Activated CD8-positive, alpha-beta memory T cell treated with anti-CD3 and anti-CD28 coated beads for 36 hours (primary cell): ENCODE measurements around the gene FPR3. TPM values are rescaled to one million over a fixed set of nuclear protein-coding genes. Genes with fewer than 3 reads are reported as not detected.
"Not testable (repeated sequence)": the region's sequence is repeated elsewhere in the genome, so short reads cannot be mapped to it uniquely, and the experiment has no call there.

Experiments
- CTCF ChIA-PET: fragments of 350-600 bp; sonication (Branson Sonifier 250); formaldehyde crosslinking; loops from one replicate; lab custom pipeline; 2021; ENCODE audit warnings: antibody characterized with exemption; lab: Charles Lee
- POLR2A ChIA-PET: fragments of 350-600 bp; sonication (Branson Sonifier 250); formaldehyde crosslinking; loops from one replicate; lab custom pipeline; 2021; ENCODE audit warnings: antibody characterized with exemption; lab: Charles Lee
- total RNA-seq, 2 experiments: library from RNA; stranded (reverse); gene quantifications; one replicate each; pipeline ENCODE4 v1.2.3, GENCODE V29; 2021

FPR3 gene
- total RNA-seq, result not detected

DNA sequence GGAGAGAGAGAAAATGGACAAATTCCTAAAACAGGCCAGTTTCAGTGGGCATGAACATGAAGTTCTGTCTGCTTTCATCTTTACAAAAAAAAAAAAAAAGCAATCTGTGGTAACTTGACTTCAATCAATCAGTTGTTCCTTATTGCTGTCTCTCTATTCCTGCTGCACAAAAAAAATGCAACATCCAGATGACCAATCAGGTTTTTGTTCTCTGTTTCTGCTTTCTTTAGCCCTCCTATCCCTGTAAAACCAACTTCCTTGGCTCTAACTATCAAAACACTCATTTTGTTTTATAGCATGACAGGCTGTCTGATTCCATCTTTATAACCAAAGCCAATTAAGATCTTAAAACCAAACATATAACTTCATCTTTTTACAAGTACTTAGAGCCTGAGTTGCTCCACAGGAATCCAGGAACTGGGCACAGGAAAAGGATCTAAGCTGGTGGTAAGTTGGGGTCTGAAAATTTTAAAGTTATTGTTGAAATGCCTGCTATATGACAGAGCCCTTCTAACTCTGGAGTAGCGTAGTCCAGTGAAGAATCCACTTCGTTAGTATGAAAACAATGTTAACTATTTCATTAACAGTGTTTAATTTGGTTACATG lies at the start of gene FPR3:
Gene FPR3 (plus strand): TSS at position 273 of the 606 bp plus-strand sequence. CDS start 28,592 bp downstream, outside the sequence.
- POLR2A ChIA-PET, result no interaction called here
- CTCF ChIA-PET, result no interaction called here

DNA sequence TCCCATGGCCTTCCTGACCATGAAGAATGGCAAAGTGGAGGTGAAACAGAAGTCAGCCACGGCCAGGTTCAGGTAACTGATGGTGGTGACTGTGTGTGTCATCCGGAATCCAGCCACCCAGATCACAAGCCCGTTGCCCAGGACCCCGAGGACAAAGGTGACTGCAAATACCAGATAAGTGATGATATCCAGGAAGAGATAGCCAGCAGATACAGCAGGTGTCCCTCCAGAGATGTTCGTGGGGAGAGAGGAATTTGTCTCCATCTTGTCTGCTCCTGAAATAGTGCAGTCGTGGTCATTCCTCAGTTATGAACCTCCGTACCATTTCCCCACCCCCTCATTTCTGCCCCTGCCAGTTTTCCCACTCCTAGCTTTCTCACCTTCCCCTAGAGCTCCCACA lies 48.2 kb upstream of the FPR3 start:
- ChIA-PET POLR2A (no interaction called here), CTCF (no interaction called here)

DNA sequence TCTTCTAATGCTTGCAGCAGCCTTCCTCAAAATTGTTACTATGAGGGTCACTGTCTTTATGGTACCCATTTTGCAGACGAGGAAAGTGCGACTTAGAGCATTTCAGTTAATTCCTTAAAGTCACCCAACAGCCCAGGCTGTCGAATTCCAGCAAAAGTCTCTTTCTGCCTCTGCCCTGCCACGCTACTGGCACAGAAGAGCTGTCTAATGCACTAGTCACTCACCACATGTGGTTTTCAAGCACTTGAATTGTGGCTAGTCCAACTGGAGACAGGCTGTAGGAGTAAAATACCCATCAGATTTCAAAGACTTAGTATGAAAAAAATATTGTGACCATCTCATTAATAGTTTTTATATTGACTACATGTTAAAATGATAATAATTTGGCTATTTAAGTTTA lies 45.0 kb upstream of the FPR3 start:
- POLR2A ChIA-PET, result no interaction called here
- CTCF ChIA-PET, result no interaction called here

DNA sequence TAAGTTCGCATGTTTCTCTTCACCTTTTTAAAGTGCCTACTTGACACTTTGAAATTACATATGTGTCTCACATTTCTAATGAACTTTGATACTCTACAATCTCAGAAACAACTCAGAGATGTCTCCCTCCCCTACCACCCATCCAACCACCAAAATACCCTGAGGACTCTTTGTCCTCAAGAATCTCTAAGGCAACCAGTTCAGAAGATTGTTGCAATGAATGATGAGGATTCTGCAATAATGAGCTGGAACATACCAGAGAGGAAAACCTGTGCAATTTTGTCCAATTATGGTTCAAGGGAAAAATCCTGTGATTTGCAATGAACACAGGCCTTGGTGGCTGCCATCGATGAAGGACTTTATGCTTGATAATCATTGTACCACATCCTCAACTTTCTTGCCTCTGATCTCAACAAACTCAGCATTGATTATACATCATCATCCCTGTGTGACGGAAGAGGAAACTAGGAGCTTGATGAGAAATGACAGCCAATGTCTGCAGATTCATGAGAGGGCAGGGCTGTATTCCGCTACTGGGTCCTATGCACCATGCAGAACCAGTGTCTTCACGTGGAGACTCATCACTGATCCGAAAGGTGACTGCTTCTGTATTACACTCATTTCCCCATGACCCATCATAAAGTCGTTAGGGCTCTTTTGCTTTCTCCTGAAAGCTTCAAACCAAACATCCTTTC lies 44.4 kb upstream of the FPR3 start:
- CTCF ChIA-PET, result no interaction called here
- POLR2A ChIA-PET, result no interaction called here

DNA sequence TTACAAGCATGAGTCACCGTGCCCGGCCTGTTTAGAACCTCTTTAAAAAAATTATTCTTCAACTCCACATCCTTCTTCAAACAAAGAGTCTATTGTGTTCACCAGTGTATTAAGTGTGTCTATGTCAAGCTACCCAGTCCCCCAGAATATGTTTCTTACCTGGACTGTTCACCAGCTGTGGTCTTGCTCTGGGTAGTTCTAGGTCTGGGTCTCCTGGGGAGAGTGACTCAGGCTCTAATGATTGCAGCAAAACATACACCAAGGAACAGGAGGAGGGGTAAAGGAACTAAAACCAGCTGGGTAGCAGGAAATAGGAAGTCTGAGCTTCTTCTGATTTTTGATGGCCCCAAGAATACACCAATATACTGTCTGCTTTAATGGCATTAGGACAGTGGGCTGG lies 43.3 kb upstream of the FPR3 start, which contains the start of gene FPR1:
Gene FPR1 (minus strand): TSS at position 224 of the 400 bp plus-strand sequence. CDS start 4,884 bp downstream, outside the sequence.
- ChIA-PET CTCF (no interaction called here), POLR2A (no interaction called here)

DNA sequence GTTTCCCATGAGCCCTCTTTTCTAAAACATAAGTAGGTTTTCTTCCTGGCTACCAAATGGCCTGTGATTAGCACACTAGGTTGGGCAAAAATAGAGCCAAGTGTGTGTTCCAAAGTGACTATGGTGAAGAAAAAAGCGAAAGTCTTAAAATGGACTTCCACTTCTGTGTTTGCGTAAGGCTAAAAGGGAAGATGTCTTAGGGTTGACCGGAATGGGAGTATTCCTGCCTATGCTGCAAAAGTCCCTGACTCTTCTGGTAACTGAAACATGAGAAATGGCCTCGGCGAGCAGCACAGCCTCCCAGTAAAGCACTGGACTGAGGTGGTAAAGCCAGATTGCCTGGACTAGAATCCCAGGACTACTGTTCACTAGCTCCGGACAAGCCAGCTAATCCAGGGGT lies 40.8 kb upstream of the FPR3 start:
- POLR2A ChIA-PET, result no interaction called here
- CTCF ChIA-PET, result no interaction called here

DNA sequence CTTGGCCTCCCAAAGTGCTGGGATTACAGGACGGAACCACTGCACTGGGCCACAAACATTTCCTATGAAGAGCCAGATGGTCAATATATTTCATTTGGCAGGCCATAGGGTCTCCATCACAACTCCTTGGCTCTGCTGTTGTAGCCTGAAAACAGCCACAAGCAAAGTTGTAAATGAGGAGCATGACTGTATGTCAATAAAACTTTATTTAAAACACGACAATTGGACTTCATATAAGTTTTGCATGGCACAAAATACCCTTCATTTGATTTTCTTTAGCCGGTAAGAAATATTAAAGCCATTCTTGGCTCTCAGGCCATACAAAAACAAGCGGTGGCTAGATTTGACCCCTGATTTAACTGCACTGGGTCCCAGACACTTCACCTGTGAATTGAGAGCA lies 40.2 kb upstream of the FPR3 start:
- ChIA-PET POLR2A (no interaction called here), CTCF (no interaction called here)

- ChIA-PET POLR2A (no interaction called here), CTCF (no interaction called here)
Observed at GRCh38 chr19:51755571-51755970, 39.4 kb upstream of the FPR3 start.

DNA sequence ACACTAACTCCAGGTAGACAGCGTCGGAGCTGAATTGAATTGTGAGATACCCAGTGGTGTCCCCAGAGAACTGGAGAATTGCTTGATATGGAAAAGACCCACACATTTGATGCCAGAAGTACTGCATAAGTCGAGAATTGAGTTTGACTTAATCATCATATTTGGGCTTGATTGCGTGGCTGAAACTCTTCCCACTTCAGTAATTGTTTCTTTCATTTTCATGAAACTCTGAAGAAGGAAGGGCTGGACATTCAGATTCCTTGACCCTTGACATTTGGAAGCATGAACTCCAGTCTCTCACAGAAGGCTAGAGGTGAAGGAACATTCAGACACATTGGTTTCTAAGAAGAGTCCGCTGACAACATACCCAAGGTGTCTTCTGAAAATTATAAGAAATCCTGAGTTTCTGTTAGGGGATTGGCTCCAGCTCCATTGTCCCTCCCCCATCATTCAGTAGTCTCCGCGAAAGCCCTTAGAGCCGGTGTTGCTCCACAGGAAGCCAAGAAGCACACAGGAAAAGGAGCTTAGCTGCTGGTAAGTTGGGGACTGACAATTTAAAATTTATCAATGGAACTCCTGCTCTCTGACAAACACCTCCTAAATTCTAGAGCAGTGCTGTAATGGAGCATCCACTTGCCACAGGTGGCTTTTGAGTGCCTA lies 34.1 kb upstream of the FPR3 start, which contains the start of gene FPR2:
Gene FPR2 (plus strand): TSS at position 484 of the 660 bp plus-strand sequence. CDS start 7,479 bp downstream, outside the sequence.
- ChIA-PET POLR2A (no interaction called here), CTCF (no interaction called here)

- ChIA-PET CTCF (no interaction called here), POLR2A (no interaction called here)
Observed at GRCh38 chr19:51761696-51762095, 33.3 kb upstream of the FPR3 start.

GRCh38 chr19:51765086-51765485 lies 29.9 kb upstream of the FPR3 start:
- POLR2A ChIA-PET, result no interaction called here
- CTCF ChIA-PET, result no interaction called here

DNA sequence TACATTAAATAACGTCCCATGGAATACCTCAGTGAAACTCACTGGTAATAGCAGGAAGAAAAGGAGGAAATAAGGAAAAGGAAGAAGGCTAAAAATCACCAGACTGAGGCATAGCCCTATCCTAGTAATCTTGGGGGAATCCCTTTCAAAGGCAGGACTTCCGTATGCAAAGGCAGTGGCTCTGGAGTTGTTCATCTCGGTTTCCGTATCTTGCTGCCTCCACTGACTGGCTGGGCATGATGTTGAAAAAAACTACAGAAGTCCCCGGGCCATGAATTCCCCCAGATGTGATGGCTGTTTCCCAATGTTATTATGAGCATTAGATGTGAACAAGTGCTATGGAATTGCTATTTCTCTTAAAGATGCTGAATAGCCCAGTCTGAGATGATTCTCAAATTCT lies 28.5 kb upstream of the FPR3 start:
- CTCF ChIA-PET, result no interaction called here
- POLR2A ChIA-PET, result no interaction called here

- ChIA-PET CTCF (no interaction called here), POLR2A (no interaction called here)
Observed at GRCh38 chr19:51771376-51772130, 23.4 kb upstream of the FPR3 start.

GRCh38 chr19:51772977-51773376 lies 22.0 kb upstream of the FPR3 start:
- ChIA-PET CTCF (no interaction called here), POLR2A (no interaction called here)

DNA sequence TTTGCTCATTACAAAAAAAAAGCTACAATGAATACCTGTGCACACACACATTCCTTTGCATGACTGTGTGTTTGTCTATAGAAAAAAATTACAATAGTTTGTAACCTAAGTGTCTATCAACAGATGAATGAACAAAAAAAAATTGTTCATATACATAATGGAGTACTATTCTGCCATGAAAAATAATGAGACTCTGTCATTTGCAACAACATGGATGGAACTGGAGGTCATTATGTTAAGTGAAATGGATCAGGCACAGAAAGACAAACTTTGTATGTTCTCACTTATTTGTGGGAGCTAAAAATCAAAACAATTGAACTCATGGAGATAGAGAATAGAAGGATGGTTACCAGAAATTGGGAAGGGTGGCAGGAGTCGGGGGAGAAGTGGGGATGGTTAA lies 18.4 kb upstream of the FPR3 start:
- POLR2A ChIA-PET, CTCF ChIA-PET: not testable (repeated sequence)

GRCh38 chr19:51777570-51778462 lies 17.1 kb upstream of the FPR3 start:
- ChIA-PET CTCF (interaction anchor here (0.6 to 1.2 kb wide), 4 partner anchors 32 to 619 kb away, joined by 3 to 4 read pairs (median 4); no protein-coding TSS in a partner anchor), POLR2A (no interaction called here)

- ChIA-PET CTCF (no interaction called here), POLR2A (no interaction called here)
Observed at GRCh38 chr19:51779181-51779580, 15.8 kb upstream of the FPR3 start.

DNA sequence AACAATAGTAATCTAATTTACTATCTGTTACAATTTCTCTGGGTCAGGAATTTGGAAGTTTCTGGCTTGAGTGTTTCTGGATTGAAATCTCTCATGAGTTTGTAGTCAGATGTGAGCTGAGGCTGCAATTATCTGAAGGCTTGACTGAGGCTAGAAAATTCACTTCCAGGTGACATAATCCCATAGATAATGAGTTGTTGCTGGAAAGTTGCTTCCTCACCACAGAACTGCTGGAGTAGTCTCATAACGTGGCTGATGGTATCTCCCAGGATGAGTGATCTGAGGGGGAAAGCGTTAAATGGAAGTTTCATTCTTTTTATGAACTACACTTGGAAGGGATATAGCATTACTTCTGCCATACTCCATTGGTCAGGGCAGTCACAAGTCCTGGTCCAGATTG lies 15.3 kb upstream of the FPR3 start:
- POLR2A ChIA-PET, result no interaction called here
- CTCF ChIA-PET, result no interaction called here

GRCh38 chr19:51780270-51780669 lies 14.7 kb upstream of the FPR3 start:
- POLR2A ChIA-PET, result no interaction called here
- CTCF ChIA-PET, result no interaction called here
